GM19324 (cell line): ENCODE results near the gene TENT5C.

ENCODE experiments used
- ATAC-seq: cut with Tn5 transposase; IDR thresholded peaks from one replicate; pipeline ENCODE4 v1.9.1; 2021; ENCODE audit warnings: mild to moderate bottlenecking, moderate library complexity; ENCODE audit not compliant: unreplicated experiment, low FRiP score

Gene TENT5C

GRCh38 chr1:117632269-117633067, 26.6 kb downstream of the TENT5C start:
- ATAC-seq, result peak; percentile 30

- no peak for ATAC-seq
Measured at GRCh38 chr1:117633068-117633345, 27.2 kb downstream of the TENT5C start.

- ATAC-seq, result peak; percentile 31
Measured at GRCh38 chr1:117633423-117633822, 27.6 kb downstream of the TENT5C start.

- no peak for ATAC-seq
Measured at GRCh38 chr1:117633936-117634335, 28.1 kb downstream of the TENT5C start.

GRCh38 chr1:117634631-117635030, 28.8 kb downstream of the TENT5C start:
- no peak for ATAC-seq

- ATAC-seq, result no peak
Measured at GRCh38 chr1:117635805-117636204, 30.0 kb downstream of the TENT5C start.

GRCh38 chr1:117636637-117637425, 31.0 kb downstream of the TENT5C start:
- ATAC-seq, result no peak

GRCh38 chr1:117638141-117638540, 32.3 kb downstream of the TENT5C start:
- ATAC-seq, result no peak

- ATAC-seq, result no peak
Measured at GRCh38 chr1:117638759-117639158, 32.9 kb downstream of the TENT5C start.

GRCh38 chr1:117639741-117640140, 33.9 kb downstream of the TENT5C start:
- no peak for ATAC-seq

GRCh38 chr1:117641536-117641935, 35.7 kb downstream of the TENT5C start:
- ATAC-seq, result no peak

GRCh38 chr1:117642963-117643362, 37.1 kb downstream of the TENT5C start:
- ATAC-seq, result no peak

- ATAC-seq, result no peak
Measured at GRCh38 chr1:117643601-117644000, 37.8 kb downstream of the TENT5C start.

- ATAC-seq, result peak; percentile 76
Measured at GRCh38 chr1:117644696-117645311, 39.0 kb downstream of the TENT5C start.

- ATAC-seq, result no peak
Measured at GRCh38 chr1:117645343-117645742, 39.5 kb downstream of the TENT5C start.

GRCh38 chr1:117646007-117646811, 40.4 kb downstream of the TENT5C start:
- ATAC-seq, result no peak

GRCh38 chr1:117646956-117647355, 41.1 kb downstream of the TENT5C start:
- ATAC-seq, result no peak

GRCh38 chr1:117648015-117648414, 42.2 kb downstream of the TENT5C start:
- ATAC-seq, result no peak

GRCh38 chr1:117650840-117651568, 45.2 kb downstream of the TENT5C start:
- ATAC-seq, result no peak

GRCh38 chr1:117651616-117652015, 45.8 kb downstream of the TENT5C start:
- no peak for ATAC-seq
